Muscle layer of colon (tissue), 2 donors: ENCODE measurements around the gene OLFM1.
"Not testable (repeated sequence)": the region's sequence is repeated elsewhere in the genome, so short reads cannot be mapped to it uniquely, and the experiment has no call there.

ENCODE experiments used
- H3K27ac ChIP-seq: one replicate; pipeline ENCODE4 v1.7.0; 2013; ENCODE audit warnings: low read depth, mild to moderate bottlenecking, low read length, moderate library complexity
- H3K27me3 ChIP-seq, 2 donors: one replicate each; pipeline ENCODE4 v1.7.0; 2013; ENCODE audit warnings: low read length in 2 of 2, mild to moderate bottlenecking in 2 of 2; ENCODE audit not compliant: insufficient read depth in 2 of 2, control insufficient read depth in 1 of 2
- H3K36me3 ChIP-seq: one replicate; pipeline ENCODE4 v1.7.0; 2013; ENCODE audit warnings: mild to moderate bottlenecking, low read length; ENCODE audit not compliant: insufficient read depth
- H3K4me1 ChIP-seq: one replicate; pipeline ENCODE4 v1.7.0; 2013; ENCODE audit warnings: mild to moderate bottlenecking, low read length; ENCODE audit not compliant: insufficient read depth
- H3K4me3 ChIP-seq, 2 donors: one replicate each; pipeline ENCODE4 v1.7.0; 2013; ENCODE audit warnings: low read length in 2 of 2, low read depth in 1 of 2, mild to moderate bottlenecking in 1 of 2, moderate library complexity in 1 of 2
- H3K9ac ChIP-seq: one replicate; pipeline ENCODE4 v1.7.0; 2013; ENCODE audit warnings: low read length
- H3K9me3 ChIP-seq: one replicate; pipeline ENCODE4 v1.7.0; 2013; ENCODE audit warnings: mild to moderate bottlenecking, low read length
- donor health status: abdominal sarcoma.
- donor health status: Adenocarcinoma of cecum.

The OLFM1 gene

DNA sequence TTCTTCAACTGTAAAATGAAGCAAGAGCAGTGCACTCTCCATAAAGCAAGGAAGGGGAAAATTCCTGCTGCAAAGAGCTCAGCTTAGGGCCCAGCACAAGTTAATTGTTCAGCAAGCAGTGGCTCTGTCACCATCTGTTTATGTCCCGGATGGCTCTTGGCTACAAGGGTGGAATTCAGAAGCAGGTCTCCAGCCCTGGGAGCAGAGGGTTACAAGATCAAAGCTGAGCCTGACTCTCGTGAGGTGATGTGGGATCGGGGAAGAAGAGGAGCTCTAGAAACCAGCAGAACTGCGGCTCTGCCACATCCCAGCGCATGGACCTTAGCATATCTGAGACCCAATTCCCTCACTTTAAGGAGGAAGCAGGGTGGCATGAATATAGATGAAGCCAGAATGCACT, 25.2 kb upstream of the OLFM1 start:
- Histone ChIP-seq H3K27me3 (peaks cover 0 to 7% of the 10 kb centered on the region in 2 donors), H3K9me3 (no peaks in the 10 kb centered on the region), H3K4me1 (no peaks in the 10 kb centered on the region), H3K36me3 (no peaks in the 10 kb centered on the region), H3K27ac (no peak overlapping the region), H3K4me3 (no peak overlapping the region), H3K9ac (no peak overlapping the region)

- H3K27me3 ChIP-seq, result peaks cover 0 to 18% of the 10 kb centered on the region in 2 donors
- not testable (repeated sequence) for H3K4me3 ChIP-seq, H3K9ac ChIP-seq, H3K4me1 ChIP-seq, H3K36me3 ChIP-seq, H3K9me3 ChIP-seq, H3K27ac ChIP-seq
Observed at GRCh38 chr9:135063466-135063865, 24.0 kb upstream of the OLFM1 start.

DNA sequence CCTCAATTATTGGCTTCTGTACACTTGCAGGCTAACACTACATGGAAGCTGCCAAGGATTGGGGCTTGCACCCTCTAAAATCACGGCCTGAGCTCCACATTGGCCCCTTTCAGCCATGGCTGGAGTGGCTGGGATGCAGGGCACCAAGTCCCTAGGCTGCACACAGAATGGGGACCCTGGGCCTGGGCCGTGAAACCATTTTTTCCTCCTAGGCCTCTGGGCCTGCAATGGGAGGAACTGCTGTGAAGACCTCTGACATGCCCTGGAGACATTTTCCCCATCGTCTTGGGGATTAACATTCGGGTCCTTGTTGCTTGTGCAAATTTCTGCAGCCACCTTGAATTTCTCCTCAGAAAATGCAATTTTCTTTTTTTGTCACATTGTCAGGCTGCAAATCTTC, 23.6 kb upstream of the OLFM1 start:
- peaks cover 0 to 22% of the 10 kb centered on the region in 2 donors for H3K27me3 ChIP-seq

DNA sequence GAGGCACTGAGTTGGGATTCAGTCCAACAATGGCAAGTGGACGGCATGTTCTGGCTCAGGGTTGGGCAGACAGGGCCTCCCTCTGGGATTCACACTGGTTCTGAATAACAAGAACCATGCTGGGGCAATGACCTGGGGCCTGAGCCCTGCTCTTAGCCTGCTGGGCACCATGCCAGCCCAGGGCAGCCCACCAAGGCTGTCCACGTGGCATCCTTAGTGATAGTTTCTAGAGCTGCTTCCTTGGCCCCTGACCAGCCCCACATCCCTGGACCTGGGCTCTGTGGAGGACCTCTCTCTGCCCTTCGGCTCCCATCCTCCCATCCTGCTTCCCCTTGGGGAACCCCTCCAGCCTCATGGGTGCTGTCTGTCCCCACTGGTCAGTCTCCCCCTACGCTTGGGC, 22.3 kb upstream of the OLFM1 start:
- H3K9me3 ChIP-seq, result no peaks in the 10 kb centered on the region
- H3K4me1 ChIP-seq, result no peaks in the 10 kb centered on the region
- H3K4me3 ChIP-seq, result no peak overlapping the region
- no peak overlapping the region for H3K27ac ChIP-seq
- no peak overlapping the region for H3K9ac ChIP-seq
- H3K36me3 ChIP-seq, result no peaks in the 10 kb centered on the region
- H3K27me3 ChIP-seq, result peaks cover 0 to 34% of the 10 kb centered on the region in 2 donors

More for the DNA sequence above, 23.6 kb upstream of the OLFM1 start:
- not testable (repeated sequence) for H3K36me3 ChIP-seq, H3K9ac ChIP-seq, H3K4me3 ChIP-seq, H3K27ac ChIP-seq, H3K9me3 ChIP-seq, H3K4me1 ChIP-seq

GRCh38 chr9:135065804-135066203, 21.7 kb upstream of the OLFM1 start:
- Histone ChIP-seq H3K9me3 (no peaks in the 10 kb centered on the region), H3K27ac (no peak overlapping the region), H3K4me1 (no peaks in the 10 kb centered on the region), H3K9ac (no peak overlapping the region), H3K27me3 (peaks cover 0 to 41% of the 10 kb centered on the region in 2 donors), H3K36me3 (no peaks in the 10 kb centered on the region), H3K4me3 (no peak overlapping the region)

DNA sequence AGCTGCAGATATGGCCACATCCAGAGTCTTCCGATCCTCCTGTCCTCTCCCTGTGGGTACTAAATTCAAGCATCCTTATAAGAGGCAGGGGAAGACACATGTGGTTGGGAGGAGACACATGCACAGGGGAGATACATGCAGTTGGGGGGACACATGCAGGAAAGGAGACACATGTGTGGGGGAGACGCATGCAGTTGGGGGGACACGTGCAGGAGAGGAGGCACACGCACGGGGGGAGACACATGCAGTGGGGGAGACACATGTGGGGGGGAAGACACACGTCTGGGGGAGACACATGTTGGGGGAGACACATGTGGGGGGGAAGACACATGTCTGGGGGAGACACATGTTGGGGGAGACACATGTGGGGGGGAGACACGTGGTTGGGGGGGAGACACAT, 21.2 kb upstream of the OLFM1 start:
- no peak overlapping the region for H3K27ac ChIP-seq
- H3K36me3 ChIP-seq, result no peaks in the 10 kb centered on the region
- no peaks in the 10 kb centered on the region for H3K4me1 ChIP-seq
- H3K9ac ChIP-seq, result no peak overlapping the region
- H3K4me3 ChIP-seq, result no peak overlapping the region
- no peaks in the 10 kb centered on the region for H3K9me3 ChIP-seq
- H3K27me3 ChIP-seq, result peaks cover 0 to 43% of the 10 kb centered on the region in 2 donors

GRCh38 chr9:135067096-135067710, 20.3 kb upstream of the OLFM1 start:
- H3K27me3 ChIP-seq, result peaks cover 0 to 40% of the 10 kb centered on the region in 2 donors
- no peaks in the 10 kb centered on the region for H3K36me3 ChIP-seq
- H3K4me3 ChIP-seq, result no peak overlapping the region
- no peaks in the 10 kb centered on the region for H3K9me3 ChIP-seq
- H3K4me1 ChIP-seq, result no peaks in the 10 kb centered on the region
- H3K9ac ChIP-seq, result no peak overlapping the region
- no peak overlapping the region for H3K27ac ChIP-seq

GRCh38 chr9:135068776-135069415, 18.6 kb upstream of the OLFM1 start:
- Histone ChIP-seq H3K4me1 (no peaks in the 10 kb centered on the region), H3K9ac (no peak overlapping the region), H3K27ac (no peak overlapping the region), H3K36me3 (no peaks in the 10 kb centered on the region), H3K9me3 (no peaks in the 10 kb centered on the region), H3K27me3 (peaks cover 0 to 37% of the 10 kb centered on the region in 2 donors), H3K4me3 (no peak overlapping the region)

DNA sequence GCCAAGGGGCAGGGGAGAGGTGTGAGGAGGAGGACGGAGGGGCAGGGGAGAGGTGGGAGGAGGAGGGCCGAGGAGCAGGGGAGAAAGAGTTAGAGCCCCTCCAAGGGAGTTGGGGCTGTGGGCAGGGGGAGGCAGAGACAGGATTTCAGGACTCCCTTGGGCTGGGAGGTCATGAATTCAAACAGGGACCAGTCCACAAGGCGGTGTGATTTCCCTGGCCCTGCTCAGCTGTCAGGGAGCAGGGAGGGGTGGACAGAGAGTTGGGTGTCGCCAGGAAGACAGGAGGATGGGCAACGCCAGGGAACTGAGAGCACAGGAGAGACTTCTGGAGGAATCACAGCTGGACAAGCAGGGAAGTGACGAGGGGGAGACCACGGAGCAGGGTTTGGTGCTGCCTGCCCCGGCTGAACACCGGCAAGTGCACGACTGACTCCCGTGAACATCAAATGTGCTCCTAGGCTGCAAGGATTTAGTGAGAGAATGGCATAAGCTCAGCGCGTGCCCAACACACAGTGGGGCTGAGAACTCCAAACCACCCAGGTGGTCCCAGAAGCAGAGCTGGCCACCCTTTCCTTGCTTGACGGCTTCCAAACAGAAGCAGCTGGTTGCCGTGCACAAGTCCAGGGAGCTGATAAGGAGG, 17.8 kb upstream of the OLFM1 start:
- Histone ChIP-seq H3K4me3 (no peak overlapping the region), H3K9ac (no peak overlapping the region), H3K27ac (no peak overlapping the region), H3K9me3 (no peaks in the 10 kb centered on the region), H3K4me1 (peaks cover under 1% of the 10 kb centered on the region), H3K27me3 (peaks cover 0 to 37% of the 10 kb centered on the region in 2 donors), H3K36me3 (no peaks in the 10 kb centered on the region)

DNA sequence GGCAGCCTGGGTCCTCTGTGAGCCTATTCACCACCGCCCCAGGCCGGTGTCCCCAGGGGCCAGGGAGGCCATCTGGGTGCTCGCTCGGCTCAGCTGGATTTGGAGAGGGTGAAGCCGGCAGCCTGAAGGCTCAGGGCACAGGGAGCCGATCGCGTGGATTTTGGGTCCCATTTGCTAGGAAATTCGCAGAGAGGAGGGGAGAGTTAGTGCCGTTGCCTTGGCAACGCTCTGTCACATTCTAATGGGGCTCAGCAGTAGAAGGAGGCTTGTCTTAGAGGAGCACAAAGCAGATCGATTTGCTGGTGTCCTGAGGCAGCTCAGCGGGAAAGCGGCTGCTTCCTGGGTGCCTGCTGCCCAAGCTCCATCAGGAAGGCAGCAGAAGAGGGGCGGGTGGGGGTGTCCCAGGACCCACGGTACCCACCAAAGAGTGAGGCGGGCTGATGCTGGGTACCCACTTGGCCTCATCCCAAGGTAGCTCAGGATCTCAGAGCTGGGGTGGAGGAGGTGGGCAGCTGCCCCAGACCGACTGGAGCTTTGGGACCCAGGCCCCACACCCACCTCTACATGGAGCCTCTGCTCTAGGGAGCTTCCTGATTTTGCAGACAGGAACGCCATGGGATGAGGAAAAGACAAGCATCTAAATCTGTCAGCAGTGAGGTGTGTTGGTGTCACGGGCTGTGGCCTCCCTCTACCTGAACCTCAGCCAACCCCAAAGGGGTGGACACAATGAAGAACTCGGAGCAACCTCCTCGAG, 17.1 kb upstream of the OLFM1 start:
- Histone ChIP-seq H3K36me3 (no peaks in the 10 kb centered on the region), H3K9me3 (no peaks in the 10 kb centered on the region), H3K27ac (no peak overlapping the region), H3K4me1 (peaks cover 3% of the 10 kb centered on the region), H3K9ac (no peak overlapping the region), H3K27me3 (peaks cover 0 to 37% of the 10 kb centered on the region in 2 donors), H3K4me3 (no peak overlapping the region)

DNA sequence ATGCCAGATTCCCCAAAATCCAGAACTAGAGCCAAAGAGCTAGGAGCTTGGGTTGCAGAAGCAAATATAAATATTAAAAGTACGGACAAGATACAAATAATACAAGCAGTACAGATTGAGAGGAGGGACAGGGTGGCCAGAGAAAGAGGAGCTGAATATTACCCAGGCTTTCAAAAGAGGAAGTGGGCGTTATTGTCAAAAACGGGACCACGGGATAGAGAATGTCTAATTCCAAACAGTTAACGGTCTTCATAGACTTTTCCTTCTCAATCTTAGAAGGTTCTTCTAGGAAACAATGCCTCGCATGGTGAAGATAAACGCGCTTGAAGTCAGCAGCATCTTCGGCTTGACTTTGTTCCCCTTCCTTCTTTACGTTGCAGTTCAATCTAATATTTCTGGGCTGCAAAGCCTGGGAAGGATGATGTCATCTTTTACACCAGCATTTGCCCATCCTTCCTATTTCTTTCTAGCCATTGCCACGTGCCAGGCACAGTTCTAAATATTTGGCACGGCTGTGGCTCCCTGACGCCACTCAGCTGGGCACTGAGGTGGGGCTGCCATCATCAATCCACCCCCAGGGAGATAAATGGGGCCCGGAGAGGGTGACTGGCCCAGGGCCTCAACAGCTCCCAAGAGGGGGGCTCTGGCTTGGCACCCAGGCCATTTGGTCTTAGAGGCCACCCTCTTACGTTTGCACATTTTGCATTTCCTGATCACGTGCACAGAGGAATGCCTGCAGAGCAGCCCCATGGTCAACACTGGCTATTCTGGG, 16.3 kb upstream of the OLFM1 start:
- Histone ChIP-seq H3K9ac (no peak overlapping the region), H3K4me3 (no peak overlapping the region), H3K36me3 (no peaks in the 10 kb centered on the region), H3K9me3 (no peaks in the 10 kb centered on the region), H3K27ac (no peak overlapping the region), H3K4me1 (peaks cover 6% of the 10 kb centered on the region), H3K27me3 (peaks cover 0 to 37% of the 10 kb centered on the region in 2 donors)
